Stimulated activated CD4-positive, alpha-beta T cell treated with anti-CD3 and anti-CD28 coated beads, Interleukin-2, amount 100 ng/mL, for 48 hours (primary cell): ENCODE results near the gene FLNB.

ENCODE experiments used
- DNase-seq, 2 donors: peaks; one replicate each; pipeline ENCODE4 v3.0.0-alpha.2; 2020

FLNB gene

DNA sequence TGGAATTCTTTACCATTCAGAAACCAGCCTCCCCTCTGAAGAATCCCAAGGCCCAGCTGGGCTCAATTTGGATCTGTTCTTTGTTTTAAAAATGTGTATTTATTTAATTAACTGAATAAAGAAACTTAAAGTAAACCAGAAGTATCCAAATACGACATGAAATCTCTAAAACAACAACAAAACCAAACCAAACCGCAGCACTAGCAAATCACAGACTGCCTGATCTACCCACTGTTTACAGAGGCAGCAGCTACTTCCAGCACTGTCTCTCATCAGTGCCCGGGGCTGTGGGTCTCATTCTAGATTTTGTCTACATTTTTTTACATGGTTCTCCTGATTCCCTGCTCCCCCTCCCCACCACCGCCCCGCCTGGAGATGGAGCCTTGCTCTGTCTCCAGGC, 2.3 kb downstream of the FLNB start:
- DNase-seq = no peak

DNA sequence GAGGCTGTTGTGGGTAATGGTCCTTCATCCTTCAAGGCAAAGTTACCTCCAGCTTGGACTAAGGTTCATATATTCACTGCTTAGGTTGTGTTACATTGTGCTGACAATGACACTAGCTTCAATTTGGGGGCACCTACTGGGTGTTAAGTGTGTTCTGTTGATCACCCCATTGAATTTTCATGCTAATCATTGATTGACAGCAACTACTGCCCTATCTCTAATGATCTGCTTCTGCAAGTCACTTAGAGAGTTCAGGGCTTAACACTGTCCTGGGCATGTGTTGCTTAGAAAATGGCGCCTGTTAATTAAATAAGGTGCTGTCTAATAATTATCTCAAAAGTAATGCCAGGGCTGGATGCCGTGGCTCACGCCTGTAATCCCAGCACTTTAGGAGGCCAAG, 3.4 kb downstream of the FLNB start:
- DNase-seq = no peak

DNA sequence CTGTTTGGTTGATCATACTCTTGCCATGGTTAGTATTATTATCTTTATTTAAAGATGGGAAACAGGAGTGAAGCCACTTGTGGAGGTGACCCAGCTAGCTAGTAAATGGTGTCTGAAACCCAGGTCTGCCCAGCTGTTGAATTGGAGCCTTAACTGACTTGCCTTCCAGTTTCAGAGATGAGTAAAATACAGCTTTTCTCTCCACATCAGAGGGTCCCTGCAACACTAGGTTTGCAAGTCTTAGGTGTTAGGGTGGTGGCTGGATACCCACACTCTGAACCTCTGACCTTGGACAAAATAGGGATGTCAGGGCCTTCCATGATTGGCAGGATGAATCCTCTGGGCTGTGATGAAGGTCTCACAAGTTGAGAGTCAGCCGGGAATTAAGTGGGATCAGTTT, 4.1 kb downstream of the FLNB start:
- DNase-seq = no peak

DNA sequence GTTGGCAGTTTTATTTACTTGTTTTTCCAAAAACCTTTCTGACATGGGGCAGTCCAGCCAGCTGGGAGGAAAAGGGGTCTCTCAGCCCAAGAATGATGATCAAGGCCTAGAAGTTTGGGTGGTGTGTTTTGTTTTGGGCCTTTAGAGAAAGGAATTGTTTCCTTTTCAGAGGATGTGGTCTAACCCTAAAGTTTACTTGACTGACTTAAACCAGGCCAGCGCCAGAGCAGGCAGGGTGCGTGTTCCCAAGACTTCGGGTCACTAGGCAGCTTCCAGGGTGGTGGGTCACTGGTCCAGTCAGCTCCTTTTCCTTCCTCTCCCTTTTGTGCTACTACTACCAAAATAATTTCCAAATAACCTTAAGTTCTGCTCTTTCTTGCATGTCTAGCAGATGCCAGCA, 4.9 kb downstream of the FLNB start:
- no peak for DNase-seq

DNA sequence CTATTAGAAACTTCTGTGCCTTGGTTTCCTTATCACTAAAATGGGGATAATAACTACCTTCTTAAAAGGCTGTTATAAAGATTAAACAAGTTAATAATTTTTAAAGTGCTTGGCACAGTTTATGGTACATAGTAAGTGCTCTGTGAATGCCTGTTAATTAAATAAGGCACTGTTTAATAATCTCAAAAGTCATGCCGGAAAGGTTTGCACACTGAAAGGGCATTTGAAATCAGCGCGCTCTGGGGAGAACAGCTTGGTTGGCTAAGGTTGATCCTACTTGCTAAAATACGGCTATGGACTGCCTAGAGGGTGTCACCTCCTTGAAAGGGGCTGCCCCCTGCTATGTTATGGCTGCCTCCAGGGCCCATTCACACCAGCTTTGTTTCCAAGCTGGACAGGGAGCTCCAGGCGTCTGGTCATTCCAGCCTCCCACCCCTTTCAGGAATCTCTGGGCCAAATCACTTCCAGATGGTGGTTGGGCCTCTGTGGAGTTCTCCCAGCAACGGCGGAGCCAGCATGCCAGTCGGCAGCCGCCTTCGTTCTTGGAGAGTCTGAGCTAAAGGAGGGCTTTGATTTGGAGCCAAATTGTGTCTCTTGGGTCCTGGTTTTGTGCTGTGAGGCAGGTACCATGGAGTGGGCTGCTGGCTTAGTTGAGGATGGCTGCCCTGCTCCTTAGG, 5.9 kb downstream of the FLNB start:
- no peak for DNase-seq

DNA sequence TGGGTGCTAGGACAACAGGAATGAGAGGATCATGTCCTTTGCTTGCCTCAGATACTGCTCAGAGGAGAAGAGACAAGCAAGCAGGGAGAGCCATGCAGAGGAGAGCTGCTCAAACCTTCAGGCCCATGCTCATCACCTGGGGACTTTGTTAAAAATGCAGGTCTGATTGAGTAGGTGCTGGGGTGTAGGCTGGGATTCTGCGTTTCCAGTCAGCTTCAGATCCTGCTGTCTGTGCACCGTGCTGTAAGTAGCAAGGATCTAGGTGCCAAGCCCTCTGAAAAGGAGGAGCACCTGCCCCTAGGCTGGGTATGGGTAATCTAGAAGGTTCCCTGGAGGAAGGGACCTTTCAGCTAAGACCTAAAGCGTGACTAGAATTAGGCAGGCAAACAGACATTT, 7.3 kb downstream of the FLNB start:
- DNase-seq = no peak

DNA sequence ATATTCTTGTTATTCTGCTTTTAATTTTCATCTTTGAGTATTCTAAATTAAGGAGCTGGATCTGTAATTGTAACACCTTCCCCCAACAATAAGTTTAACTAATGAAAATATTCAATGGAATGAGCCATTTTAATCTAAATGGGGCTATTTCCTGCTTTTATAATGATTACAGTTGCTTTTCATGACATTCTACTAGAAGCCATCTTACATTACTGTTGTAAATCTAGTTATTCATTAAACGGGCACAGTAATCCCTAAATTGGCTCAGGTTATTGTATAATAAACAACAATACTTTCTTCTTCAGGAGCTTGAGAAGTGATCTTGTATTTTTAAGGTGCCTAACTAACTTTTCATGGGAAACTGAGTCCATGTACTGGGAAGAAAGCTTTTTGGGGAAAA, 8.5 kb downstream of the FLNB start:
- no peak for DNase-seq

DNA sequence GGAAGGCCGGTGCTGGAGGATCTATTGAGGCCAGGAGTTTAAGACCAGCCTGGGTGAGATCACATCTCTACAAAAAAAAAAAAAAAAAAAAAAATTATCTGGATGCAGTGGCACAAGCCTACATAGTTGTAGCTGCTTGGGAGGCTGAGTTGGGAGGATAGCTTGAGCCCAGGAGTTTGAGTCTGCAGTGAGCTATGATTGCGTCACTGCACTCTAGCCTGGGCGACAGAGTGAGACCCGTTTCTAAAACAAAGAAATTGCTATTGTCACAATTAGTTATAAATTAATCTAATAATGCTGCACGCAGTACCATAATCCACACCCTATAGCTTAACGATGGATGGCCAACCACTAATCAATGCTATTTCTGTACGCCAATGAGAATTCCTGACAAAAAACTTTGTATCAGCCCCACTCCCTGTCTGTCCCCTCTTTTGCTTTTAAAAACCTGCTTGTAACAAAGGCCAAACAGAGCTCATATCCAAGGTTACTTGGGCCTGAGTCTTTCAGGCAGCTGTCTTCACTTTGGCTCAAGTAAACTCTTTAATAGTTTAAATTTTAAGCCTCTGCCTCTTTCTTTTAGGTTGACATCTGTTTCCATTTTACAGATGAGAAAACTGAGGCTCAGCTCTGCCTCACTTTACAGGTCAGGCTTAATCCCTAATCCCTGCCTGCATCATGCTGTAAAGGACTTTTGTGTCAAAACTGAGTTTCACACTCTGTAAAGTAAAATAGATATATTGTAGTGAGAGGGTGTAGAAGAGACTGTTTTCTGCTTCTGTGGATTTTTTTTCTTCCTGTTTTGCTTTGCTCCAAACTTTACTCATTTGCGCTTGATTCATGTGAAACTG, 10.9 kb downstream of the FLNB start:
- no peak for DNase-seq

DNA sequence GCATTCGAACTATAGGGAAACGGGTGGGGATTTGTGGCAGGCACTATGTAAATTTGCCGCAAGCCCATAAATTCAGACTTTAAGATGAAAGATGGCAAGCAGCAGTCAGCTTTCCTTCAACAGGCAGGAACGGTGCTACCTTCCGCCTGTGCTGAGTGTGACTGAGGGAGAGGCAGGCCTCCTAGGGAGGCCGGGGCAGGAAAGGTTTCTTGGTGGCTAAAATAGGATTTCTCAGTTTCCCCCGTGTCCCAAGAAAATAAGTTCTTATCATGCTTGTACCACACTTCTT, 12.5 kb downstream of the FLNB start:
- DNase-seq = no peak

DNA sequence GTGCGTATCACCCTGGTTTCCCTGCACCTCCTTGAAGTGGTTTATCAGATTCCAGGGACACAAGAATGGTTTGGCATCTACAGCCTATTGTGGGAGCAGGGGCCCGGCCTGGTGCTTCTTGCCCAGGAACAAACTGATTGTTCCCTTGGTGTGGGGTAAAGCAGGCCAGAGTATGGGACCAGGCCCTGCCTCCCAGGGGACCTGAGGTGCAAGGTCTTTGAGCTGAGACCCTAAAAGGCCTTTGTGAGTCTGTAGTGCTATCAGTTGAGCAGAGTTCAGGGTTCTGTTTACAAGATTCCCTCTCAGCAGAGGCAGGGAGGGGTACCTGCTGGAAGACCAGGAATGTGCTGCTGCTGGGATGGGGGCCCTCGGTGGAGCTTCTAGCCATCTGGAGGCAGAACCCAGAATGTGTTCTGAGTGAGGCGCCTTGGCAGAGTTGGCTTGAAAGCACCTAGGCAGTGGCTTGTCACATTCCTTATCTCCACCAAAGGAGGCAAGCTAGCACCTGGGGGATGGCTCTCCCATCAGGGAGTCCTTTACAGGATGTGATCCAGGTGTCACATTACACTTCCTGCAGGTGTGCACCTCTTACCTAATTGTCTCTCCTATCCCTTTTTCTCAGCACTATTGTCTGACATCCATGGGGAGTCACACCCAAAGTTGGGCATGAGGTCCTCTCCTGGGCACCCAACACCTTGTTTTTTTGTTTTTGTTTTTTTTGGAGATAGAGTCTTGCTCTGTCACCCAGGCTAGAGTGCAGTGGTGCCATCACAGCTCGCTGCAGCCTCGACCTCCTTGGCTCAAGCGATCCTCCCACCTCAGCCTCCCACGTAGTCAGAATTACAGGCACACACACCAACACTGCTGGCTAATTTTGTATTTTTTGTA, 13.1 kb downstream of the FLNB start:
- DNase-seq = no peak

DNA sequence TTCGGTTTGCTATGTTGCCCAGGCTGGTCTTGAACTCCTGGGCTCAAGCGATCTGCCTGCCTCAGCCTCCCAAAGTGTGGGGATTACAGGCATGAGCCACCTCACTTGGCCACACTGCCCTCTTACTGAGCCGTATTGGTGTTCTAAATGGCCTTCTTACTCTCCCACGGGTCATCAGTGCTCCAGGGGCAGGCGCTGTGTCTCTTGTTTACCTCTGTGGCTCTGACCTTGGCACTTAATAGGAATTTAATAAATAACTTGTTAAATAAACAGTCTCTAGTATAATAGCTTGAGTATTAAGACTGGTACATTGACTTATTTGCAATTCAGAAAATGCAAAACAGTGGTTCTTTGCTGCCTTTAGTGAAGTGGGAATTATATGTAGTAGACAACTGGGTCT, 13.7 kb downstream of the FLNB start:
- DNase-seq = no peak

DNA sequence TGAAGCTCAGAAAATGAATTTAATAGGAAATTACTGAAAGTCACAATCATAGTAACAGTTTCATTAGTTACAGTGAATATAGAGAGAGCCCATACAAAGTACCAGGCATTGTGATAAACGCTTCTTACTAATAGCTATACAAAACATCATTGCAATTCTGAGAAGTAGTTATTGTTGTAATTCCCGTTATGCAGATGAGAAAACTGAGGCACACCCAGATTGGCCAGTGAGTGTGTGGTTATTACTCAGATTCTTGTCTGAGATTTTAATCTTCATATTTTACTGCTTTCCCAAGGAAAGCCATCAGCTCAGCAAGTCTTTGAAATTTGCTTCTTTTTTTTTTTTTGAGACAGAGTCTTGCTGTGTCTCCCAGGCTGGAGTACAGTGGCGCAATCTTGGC, 14.3 kb downstream of the FLNB start:
- DNase-seq = no peak

DNA sequence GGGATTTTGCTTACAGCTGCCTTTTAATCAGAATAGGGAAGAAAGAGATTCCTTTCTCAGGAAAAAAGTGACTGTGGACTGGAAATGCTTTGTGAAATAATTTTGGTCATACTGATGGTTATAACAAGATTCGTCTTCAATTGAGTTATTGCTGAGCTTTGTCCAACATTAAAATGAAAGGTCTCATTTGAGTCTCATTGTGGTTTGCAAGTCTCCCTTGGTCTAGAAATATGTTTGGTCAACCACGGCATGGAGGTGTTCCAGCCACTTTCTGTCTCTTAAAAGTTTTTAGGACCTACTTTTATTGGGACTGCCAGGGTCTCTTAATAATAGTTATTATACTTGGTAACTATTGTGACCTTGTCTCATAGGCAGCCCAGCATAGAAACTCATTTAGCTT, 15.3 kb downstream of the FLNB start:
- no peak for DNase-seq

DNA sequence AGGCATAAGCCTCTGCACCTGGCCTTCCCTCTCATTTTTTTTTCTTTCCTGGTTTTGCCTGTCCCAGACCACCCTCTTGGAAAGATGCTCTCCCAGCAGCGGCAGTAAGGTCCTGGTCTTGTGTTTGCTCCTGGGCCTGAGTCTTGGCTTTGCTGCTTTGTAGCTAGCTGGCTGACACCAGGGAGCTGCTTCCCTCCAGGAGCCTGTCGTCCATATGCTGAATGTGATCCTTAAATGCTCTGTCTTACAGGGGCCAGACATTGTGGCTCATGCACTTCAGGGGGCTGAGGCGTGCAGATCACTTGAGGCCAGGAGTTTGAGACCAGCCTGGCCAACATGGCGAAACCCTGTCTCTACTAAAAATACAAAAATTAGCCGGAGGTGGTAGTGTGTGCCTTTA, 17.2 kb downstream of the FLNB start:
- no peak for DNase-seq

DNA sequence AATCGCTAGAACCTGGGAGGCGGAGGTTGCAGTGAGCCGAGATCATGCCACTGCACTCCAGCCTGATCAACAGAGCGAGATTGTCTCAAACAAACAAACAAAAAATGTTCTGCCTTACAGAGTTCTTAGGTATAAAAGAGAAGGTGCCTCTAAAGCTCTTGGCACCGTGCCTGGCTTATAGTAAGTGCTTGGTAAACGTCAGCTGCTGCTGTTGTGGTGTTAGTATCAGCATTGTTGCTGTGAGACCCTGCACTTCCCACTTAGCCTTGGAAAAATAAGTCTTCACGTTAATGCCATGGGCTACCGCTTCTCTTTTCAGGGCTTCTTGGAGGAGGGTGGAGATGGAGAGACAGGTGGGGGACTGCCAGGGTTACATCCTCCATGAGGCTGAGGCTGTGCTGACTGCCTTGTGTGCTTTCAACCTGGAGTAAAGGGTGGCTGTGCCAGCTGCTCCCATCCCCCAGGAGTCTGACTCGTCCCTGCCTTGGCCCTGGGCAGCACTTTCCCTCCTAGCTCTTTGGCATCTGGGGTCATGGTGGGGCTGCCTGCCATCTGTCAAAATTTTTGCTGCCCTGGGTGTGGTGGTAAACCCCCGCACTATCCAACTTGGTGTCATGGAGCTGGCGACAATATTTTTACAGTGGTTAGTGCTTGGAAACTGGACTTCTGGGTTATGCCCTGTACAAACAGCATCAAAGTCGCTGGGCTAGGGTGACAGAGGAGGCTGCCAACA, 17.8 kb downstream of the FLNB start:
- no peak for DNase-seq

DNA sequence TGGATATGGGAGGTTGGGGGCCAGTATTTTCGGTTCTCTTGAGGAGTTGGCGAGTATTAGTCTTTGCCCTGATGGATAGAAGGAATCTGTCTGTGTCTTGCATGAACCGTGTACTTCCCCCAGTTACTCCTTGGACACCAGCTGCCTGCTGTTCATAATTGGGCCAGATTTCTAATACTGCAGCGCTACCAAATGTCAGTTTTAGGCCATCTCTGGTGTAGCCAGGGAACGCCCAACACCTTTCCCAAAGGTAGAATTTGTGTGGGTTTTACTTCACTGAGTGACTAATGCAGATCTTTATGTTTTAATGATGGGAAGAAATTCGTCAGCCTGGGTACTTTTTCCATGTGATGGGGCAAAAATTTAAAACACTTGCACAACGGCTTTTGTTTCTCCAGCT, 18.4 kb downstream of the FLNB start:
- no peak for DNase-seq

DNA sequence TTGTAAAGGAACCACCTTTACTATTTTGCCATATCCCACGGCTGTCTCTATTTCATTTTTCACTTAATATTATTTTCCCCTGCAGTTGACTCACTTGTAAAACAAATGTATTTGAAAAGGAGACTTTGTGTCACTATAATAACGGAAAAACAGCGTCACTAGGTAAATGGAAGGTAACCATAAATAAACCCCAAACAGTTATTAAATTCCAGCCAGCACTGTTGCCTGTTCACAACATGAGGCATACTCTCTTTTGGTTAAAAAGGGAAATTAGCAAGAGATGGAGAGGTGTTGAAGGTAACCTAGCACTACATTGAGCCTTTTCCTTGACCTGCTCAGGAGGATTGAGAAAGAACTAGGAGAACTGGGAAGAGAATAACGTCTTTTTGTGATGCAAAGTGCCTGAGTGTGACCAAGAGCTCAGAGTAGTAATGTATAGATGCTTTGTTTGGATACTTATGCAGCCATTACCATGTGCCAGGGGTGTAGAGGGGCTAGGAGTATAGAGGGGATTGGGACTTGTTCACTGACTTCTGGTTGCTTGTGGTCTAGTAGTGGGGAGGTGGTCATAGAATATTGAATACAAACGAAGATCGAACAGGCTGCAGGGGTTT, 19.6 kb downstream of the FLNB start:
- no peak for DNase-seq

DNA sequence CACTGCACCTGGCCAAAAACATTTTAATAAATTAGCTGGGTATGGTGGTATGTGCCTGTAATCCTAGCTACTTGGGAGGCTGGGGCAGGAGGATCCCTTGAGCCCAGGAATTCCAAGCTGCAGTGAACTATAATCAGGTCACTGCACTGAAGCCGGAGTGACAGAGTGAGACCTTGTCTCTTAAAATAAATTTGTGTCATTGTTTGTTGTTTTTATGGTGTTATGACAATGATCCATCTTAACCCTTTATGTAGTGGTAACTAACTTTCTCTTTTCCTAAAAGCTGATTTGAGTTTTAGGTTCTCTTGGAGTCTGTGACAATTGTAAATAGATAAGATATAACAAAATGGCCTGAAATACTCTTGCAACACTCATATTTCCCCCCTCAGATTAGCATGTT, 20.7 kb downstream of the FLNB start:
- DNase-seq = no peak

DNA sequence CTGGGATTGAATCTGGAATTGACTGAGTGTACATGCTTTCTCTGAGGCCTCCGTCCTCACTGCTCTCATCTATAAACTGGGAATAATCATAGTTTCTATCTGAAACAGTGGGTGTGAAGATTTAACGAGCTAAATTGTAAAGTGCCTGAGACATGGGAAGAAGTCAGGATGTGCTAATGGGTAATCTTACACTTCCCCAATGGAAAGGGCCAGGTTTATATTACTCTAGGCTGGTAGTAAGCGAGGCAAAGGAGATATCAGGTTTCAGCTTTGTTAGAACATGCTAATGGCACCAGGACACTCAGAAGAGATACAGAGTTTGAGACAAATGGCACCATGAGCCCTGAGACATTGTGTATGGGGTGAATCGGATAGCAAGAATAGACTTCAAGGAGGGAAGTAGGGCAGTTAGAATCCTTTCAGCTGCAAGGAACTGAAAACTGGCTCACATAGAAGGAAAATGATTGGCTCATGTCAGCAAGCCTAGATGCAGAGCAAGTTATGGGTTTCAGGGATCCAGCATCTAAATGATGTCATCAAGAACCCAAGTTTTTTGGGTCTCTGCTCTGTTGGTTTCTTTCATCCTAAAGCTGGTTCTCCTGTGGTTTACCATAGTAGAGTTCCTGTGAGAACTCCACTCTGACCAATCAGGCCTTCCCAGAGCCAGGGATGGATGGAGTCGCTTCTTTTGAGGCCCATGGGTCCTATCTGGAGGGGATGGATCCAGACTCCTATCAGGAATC, 21.8 kb downstream of the FLNB start:
- DNase-seq = no peak

DNA sequence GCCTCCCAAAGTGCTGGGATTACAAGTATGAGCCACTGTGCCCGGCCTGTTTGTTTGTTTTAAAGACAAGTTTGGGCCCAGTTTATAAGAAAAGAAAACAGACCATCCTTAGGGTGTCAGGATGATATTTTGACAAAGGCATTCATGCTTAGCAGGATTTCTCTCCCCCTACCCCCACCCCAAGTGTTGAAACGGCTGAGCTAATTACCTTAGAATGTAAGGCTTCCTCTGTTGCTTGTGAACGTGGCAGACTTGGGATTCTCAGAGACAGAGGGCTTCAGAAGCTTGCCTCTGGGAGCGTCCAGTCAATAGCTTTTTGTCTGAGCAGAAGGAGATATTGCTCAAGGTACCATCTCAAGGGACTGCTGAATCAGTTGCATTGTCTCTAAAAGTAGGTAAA, 24.0 kb downstream of the FLNB start:
- DNase-seq = no peak

DNA sequence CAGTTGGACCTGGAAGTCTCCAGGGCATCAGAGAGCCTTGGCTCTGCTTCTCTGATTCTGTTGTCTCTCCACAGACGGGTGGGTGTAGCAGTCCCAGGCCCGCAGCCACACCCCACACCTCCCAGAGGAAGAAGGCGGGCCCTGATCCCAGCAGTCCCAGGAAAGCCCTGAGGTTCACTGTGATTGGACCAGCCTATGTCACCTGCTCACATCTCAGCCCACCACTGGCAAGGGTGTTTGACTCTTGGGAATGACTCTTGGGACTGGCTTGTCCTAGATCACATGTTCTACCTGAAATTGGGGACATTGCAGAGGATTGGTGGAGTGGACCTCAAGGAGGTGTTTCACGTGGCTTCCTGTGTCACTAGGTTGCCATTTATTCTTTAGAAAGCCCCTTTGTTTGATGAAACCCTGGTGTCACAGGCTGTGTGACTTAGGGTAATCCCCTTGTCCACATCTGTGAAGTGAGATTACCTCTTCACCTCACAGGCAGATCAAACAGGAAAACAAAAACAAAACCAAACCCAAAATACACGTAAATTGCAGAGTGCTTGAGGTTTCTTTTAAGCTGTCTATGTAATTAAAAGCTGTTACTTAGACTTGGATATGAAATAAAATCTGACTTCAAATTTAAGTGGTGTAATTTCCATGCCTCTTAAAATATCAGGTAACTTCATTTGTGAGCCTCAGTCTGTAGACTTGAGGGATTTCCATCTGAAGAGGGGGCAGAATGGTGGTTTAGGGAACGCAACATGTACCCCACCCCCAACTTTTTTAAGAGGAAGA, 26.7 kb downstream of the FLNB start:
- no peak for DNase-seq
